GM19025 (cell line): ENCODE data around the gene DSTN.

Experiments
- ATAC-seq: cut with Tn5 transposase; IDR thresholded peaks from one replicate; pipeline ENCODE4 v1.9.1; 2021; ENCODE audit warnings: mild to moderate bottlenecking, low read depth, moderate library complexity; ENCODE audit not compliant: unreplicated experiment

The DSTN gene

DNA sequence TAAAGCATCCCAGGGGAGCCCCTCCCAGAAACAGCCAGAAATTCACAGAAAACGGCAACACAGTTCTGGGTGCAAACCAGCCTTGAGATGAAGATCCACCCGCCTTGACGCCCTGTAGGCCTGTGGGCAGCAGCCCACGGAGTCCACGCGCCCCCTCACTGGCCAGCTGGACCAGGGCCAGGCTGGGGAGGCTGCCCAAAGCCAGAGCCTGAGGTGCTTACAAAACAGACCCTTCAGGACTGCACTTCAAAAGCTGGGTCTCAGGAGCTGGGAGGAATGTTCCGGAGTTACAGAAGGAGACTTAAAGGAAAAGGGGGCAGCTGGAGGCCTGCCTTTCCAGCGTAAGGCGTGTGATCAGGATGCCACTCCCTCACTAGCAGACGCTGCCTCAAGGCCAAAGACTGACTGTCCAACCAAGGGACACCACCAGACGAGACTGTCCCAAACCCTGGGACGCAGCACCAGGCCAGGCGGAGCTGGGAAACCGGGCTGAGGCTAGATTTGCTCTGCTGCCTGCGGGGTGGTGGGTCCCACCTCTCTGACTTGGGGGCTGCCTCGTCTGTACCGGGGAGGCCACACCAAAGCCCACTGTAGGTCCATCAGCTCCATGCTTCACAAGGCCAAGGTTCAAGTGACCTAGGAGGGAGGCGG is 64.1 kb downstream of the DSTN start:
- ATAC-seq = no peak

GRCh38 chr20:17634661-17635331 is 64.9 kb downstream of the DSTN start:
- no peak for ATAC-seq

DNA sequence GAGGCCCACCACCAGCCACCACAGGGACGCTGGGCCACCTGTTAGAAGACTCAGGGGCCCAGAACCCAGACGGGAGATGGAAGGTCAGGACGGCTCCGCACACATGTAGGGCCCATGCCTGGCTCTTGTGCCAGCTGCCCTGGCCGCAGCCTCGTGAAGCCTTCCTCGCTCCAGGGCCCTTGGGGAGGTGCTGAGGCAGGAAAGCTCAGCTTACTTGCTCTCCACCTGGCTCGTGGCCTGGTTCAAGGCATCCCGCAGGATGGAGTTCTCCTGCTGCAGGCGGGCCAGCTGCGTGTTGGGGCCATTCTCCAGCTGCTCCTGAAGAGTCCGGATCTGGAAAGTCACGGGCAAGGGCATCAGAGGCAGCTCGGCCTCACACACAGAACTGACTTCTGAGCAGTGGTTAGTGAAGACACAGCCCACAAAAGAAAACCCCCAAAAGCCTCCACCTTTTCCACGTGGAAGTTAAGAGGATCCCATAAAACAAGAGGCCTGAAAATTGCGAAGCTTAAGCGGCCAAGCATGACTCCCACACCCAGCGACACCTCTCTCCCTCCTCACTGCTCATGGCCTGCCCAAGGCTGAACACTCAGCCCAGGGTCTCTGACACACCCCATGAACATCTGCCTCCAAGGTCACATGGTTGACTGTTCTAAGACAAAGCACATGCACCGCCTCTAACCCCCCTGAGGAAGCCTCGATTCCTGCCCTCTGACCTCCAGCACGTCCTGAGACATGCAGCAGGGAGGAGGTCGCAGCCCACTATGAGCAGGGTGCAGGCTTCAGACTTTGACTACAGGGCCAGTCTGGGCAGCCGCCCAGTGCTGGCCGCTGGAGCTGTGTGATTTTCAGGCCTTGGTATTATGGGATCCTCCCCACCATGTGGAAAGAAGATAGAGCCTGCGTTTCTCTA is 65.7 kb downstream of the DSTN start:
- ATAC-seq = no peak

- ATAC-seq = no peak
Measured at GRCh38 chr20:17636523-17637412, 66.9 kb downstream of the DSTN start.

DNA sequence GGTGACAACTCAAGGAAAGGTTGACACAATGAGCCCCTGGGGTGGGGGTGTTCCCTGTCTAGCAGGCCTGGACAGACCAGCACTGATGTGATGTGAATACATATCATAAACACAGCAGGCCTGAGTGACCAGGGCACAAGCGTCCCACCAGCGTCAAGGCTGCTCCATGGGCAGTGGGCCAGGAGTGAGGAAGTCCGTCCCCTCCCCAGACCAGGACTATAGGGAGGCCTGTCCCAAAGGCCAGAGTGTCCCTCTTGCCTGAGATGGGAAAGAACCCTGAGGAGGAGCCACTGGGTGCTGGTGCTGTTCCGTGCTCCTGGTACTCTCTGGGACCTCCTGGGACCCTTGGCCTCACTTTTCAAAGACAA is 67.5 kb downstream of the DSTN start:
- ATAC-seq = no peak

DNA sequence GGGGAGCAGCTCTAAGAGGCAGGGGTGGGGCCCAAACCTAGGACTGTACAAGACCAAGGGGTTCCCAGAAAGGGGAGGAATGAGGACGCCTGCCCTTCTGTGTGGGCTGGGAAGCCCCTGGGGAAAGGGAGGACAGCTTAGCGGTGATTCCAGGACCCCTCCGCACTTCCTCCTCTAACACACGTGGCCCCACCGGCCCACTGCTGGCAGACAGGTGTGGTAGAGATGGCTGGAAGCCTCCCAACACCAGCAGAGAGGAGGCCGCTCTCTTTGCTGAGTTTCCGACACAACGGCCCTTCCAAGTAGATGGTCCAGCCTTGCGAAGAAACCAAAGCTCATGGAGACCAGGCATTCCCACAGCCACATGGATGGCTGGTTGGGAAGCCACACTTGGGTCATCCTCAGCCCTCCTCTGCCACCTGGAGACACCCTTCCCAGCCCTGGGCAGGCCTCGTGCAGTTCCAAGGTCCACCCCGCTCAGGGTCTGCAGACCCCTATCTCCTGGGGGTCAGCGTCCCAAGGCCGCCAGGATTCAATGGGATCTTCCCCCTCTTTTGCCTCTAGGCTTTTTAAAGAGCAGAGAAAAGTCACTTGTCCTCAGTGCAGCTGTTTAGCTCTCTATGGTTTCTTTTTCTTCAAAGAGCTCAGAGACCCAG is 68.2 kb downstream of the DSTN start:
- no peak for ATAC-seq

GRCh38 chr20:17638835-17639407 is 69.0 kb downstream of the DSTN start:
- ATAC-seq = no peak

DNA sequence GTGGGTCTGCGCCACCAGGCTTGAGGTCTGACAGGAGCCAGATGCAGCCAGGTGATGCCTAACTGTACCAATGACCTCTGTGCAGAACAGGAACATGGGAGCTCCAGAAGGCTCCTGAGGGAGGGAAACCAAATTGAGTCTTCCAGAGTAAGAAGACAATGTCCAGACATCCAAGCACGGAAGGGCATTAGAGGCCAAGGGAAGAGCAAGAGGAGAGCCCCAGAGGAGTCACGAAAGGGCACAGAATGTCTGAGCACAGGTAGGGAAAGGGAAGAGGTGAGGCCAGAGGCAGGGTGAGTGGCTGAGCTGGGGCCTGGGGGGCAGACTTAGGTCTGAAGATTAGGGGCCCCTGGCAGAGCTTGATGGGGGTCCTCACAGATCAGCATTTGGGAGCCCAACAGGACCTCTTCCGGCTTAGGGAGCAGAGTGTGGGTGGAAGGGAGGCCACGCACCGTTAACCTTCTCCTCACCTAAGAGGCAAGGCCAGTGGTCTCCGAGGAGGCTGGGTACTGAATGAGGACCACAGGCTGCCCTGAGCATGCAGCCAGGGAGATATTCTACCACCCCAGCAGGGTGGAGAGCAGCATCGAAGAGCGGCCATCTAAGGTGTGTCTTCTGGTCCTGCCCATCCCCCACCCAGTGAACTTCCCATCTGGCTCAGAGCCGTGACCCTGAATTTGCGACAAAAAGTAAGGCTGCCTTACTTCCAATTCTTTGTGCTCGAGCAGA is 70.4 kb downstream of the DSTN start:
- no peak for ATAC-seq

DNA sequence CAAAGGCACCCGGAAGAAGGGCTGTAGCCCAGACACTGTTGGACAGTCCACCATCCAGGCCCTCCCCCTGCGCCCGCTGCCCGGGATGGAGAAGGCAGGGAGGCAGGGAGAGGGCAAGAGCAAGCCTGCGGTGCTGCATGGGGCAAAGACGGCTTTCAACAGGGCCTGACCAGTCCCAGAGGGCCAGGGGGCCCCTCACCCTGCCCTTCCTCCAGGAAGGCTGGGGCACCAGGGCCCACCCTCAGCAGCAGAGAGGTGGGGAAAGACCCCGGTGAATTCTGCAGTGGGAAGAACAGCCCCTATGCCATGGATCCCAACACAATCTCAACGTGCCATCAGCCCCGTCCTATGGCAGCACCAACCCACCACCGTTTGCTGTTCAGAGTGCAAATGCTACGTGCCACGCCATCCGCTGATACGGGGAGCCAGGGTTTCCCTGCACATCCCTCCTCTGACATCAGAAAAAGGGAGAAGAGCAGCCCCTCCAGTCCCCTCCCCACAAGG is 71.1 kb downstream of the DSTN start:
- ATAC-seq = no peak

DNA sequence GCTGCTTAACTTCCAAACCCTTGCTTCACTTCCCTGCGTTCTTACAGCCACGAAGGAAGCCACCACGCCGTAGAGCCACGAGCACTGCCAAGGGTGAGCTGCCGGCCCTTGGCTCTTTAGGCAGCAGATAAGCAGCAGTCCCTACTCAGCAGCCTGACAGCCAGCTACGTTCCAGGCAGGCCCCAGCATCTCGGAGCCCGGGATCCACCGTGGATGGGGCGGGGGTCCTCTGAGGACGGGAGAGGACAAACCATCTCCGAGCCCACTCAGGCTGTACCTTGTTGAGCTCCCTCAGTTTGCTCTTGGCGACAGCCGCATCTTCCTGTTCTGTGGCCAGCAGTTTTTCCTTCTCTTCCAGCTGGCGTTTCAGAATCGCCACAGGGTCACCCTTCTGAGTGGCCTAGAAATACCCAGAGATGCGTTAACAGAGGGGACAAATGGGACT is 71.7 kb downstream of the DSTN start:
- no peak for ATAC-seq

DNA sequence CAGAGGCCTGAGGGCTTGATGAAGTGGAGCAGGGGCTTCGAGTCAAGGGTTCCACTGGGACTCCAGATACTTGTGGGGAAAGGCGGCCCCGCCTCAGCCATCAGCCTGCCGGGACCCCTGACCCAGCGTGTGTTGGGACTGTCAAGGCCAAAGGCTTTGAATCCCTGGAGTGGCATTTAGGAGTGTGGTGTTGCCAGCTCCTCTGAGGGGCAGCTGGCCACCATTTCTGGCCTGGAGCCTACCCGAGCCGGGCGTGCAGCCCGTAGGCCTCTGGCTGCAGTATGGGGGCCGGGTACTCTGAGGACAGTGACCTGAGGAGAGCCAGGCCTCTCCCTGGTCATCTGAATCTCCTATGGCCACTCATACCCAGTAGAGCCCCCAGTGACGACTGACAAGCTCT is 72.1 kb downstream of the DSTN start:
- no peak for ATAC-seq

- no peak for ATAC-seq
Measured at GRCh38 chr20:17642404-17643269, 72.8 kb downstream of the DSTN start.

- no peak for ATAC-seq
Measured at GRCh38 chr20:17643531-17644188, 73.8 kb downstream of the DSTN start.

- no peak for ATAC-seq
Measured at GRCh38 chr20:17644451-17644850, 74.6 kb downstream of the DSTN start.

- no peak for ATAC-seq
Measured at GRCh38 chr20:17645010-17645409, 75.1 kb downstream of the DSTN start.

DNA sequence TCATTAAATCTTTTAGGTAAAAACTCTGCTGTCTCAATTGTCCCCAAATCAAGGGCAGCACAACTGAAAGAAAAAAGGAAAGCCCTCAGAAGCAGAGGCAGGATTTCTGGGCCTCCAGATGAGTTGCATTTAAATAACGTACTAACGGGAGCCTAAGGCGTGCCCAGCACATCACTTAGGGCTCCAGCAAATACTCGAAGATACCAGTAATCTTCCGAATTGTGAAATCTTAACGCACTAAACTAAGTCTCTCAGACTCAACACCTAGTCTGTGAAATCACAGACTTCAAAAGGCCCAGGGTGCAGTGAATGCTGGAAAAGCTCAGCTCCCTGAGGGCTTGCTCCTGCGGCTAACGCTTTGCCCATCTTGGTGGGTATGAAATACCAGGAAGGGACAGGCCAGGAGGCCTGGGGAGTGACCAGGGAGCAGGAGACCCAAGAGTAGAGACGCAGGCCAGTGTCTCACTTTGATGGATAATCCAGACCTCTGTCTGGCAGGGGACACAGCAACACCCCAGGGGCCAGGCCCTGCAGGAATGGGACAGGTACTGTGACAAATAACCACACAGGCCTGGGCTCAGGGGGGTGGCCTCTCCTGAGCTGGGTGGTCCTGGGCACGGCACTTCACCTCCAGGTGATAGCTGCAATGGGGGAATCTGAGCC is 75.8 kb downstream of the DSTN start:
- no peak for ATAC-seq
